A549 (cell line): ENCODE results near the gene SLC35F3.

Source experiments
- BCL3 ChIP-seq: fragments of >200 bp; sonication (Bioruptor Twin); formaldehyde crosslinking; IDR thresholded peaks from 3 replicates; pipeline ENCODE4 v1.6.1; 2016
- CBX2 ChIP-seq: fragments of 200-600 bp; sonication (generic); IDR thresholded peaks from 2 replicates; pipeline ENCODE4 v1.6.1; 2016; ENCODE audit warnings: low read depth, mild to moderate bottlenecking, borderline replicate concordance
- CEBPB ChIP-seq, 2 experiments: fragments of >200 bp in 1 of 2; sonication (Bioruptor Twin) in 1 of 2; formaldehyde crosslinking in 1 of 2; IDR thresholded peaks; 2 replicates each; pipeline ENCODE4 v1.6.1; 2012 to 2016
- EHMT2 ChIP-seq: fragments of 200-600 bp; sonication (generic); IDR thresholded peaks from 2 replicates; pipeline ENCODE4 v1.6.1; 2016; ENCODE audit warnings: antibody characterized with exemption, low read depth, mild to moderate bottlenecking, moderate library complexity
- EP300 ChIP-seq, 2 experiments: fragments of >200 bp; sonication (Bioruptor Twin); formaldehyde crosslinking; IDR thresholded peaks; 2 replicates in 1 of 2; 3 replicates in 1 of 2; pipeline ENCODE4 v1.6.1; 2016 to 2017
- GATA3 ChIP-seq: IDR thresholded peaks from 2 replicates; pipeline ENCODE4 v1.6.1; 2012; ENCODE audit warnings: borderline replicate concordance
- MAX ChIP-seq: IDR thresholded peaks from 2 replicates; pipeline ENCODE4 v1.6.1; 2012
- POLR2A ChIP-seq: IDR thresholded peaks from 2 replicates; pipeline ENCODE4 v1.6.1; 2012; ENCODE audit warnings: mild to moderate bottlenecking, low read length
- RAD21 ChIP-seq, 2 experiments: fragments of >200 bp in 1 of 2; sonication (Bioruptor Twin) in 1 of 2; formaldehyde crosslinking in 1 of 2; IDR thresholded peaks in 1 of 2; conservative IDR thresholded peaks in 1 of 2; 2 replicates in 1 of 2; 3 replicates in 1 of 2; pipeline ENCODE4 v1.6.1; 2012 to 2018; ENCODE audit warnings: inconsistent platforms in 1 of 2
- TF ChIP-seq, protein P1 (sequence below): fragments of 200-600 bp; sonication (generic); IDR thresholded peaks from 2 replicates; pipeline ENCODE4 v1.6.1; 2016; ENCODE audit warnings: antibody characterized with exemption, mild to moderate bottlenecking, moderate library complexity
- TF ChIP-seq, protein P2 (sequence below): fragments of >200 bp; sonication (Bioruptor Twin); formaldehyde crosslinking; IDR thresholded peaks from 3 replicates; pipeline ENCODE4 v1.5.1; 2016
- TF ChIP-seq, protein P3 (sequence below): fragments of 450-650 bp; IDR thresholded peaks from 2 replicates; pipeline ENCODE4 v1.6.1; 2014; ENCODE audit warnings: antibody characterized with exemption

DNA sequence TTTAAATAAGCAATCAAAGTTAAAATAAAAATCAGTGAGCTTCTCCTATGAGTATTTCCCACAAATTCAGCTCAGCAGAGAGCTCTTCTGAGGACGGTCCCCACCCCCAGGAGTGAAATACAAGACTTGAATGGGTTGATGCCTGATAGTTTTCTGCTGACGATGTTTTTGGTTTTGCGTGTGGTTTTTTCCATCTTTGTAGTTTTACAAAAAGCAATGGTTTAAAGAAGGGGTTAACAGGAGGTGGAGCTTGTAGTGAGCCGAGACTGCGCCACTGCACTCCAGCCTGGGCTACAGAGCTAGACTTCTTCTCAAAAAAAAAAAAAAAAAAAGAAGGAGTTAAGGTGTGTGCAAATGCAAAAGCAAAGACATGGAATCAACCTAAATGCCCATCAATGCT, 297.1 kb downstream of the SLC35F3 start:
- TF ChIP-seq GATA3 (no peak), EP300 (IDR thresholded peaks at IDR 0.05) (no peak), RAD21 (conservative IDR thresholded peaks at IDR 0.05 in 1 of 2, IDR thresholded peaks at IDR 0.05 in 1 of 2) (no peak), BCL3 (no peak), POLR2A (no peak), MAX (no peak), CEBPB (IDR thresholded peaks at IDR 0.05) (no peak), CBX2 (no peak), EHMT2 (no peak)
- TF ChIP-seq, protein P1, sequence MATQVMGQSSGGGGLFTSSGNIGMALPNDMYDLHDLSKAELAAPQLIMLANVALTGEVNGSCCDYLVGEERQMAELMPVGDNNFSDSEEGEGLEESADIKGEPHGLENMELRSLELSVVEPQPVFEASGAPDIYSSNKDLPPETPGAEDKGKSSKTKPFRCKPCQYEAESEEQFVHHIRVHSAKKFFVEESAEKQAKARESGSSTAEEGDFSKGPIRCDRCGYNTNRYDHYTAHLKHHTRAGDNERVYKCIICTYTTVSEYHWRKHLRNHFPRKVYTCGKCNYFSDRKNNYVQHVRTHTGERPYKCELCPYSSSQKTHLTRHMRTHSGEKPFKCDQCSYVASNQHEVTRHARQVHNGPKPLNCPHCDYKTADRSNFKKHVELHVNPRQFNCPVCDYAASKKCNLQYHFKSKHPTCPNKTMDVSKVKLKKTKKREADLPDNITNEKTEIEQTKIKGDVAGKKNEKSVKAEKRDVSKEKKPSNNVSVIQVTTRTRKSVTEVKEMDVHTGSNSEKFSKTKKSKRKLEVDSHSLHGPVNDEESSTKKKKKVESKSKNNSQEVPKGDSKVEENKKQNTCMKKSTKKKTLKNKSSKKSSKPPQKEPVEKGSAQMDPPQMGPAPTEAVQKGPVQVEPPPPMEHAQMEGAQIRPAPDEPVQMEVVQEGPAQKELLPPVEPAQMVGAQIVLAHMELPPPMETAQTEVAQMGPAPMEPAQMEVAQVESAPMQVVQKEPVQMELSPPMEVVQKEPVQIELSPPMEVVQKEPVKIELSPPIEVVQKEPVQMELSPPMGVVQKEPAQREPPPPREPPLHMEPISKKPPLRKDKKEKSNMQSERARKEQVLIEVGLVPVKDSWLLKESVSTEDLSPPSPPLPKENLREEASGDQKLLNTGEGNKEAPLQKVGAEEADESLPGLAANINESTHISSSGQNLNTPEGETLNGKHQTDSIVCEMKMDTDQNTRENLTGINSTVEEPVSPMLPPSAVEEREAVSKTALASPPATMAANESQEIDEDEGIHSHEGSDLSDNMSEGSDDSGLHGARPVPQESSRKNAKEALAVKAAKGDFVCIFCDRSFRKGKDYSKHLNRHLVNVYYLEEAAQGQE, result no peak
- TF ChIP-seq, protein P2, sequence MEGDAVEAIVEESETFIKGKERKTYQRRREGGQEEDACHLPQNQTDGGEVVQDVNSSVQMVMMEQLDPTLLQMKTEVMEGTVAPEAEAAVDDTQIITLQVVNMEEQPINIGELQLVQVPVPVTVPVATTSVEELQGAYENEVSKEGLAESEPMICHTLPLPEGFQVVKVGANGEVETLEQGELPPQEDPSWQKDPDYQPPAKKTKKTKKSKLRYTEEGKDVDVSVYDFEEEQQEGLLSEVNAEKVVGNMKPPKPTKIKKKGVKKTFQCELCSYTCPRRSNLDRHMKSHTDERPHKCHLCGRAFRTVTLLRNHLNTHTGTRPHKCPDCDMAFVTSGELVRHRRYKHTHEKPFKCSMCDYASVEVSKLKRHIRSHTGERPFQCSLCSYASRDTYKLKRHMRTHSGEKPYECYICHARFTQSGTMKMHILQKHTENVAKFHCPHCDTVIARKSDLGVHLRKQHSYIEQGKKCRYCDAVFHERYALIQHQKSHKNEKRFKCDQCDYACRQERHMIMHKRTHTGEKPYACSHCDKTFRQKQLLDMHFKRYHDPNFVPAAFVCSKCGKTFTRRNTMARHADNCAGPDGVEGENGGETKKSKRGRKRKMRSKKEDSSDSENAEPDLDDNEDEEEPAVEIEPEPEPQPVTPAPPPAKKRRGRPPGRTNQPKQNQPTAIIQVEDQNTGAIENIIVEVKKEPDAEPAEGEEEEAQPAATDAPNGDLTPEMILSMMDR, result no peak
- TF ChIP-seq, protein P3, sequence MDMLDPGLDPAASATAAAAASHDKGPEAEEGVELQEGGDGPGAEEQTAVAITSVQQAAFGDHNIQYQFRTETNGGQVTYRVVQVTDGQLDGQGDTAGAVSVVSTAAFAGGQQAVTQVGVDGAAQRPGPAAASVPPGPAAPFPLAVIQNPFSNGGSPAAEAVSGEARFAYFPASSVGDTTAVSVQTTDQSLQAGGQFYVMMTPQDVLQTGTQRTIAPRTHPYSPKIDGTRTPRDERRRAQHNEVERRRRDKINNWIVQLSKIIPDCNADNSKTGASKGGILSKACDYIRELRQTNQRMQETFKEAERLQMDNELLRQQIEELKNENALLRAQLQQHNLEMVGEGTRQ, result no peak
